NK-92 (cell line): ENCODE measurements around the gene BLOC1S2.
"Not testable (repeated sequence)": the region's sequence is repeated elsewhere in the genome, so short reads cannot be mapped to it uniquely, and the experiment has no call there.

Experiments
- DNase-seq: peaks from one replicate; lab custom pipeline; 2025; ENCODE audit not compliant: unreplicated experiment; lab: John Stamatoyannopoulos, UW

BLOC1S2 gene

GRCh38 chr10:100286051-100287033 lies at the start of gene BLOC1S2:
BLOC1S2 (minus strand) TSS chr10:100286680; CDS start chr10:100286659, 21 bp downstream.
- DNase-seq, result peak; percentile 10

GRCh38 chr10:100334762-100335161 lies 48.3 kb upstream of the BLOC1S2 start:
- DNase-seq, result no peak

DNA sequence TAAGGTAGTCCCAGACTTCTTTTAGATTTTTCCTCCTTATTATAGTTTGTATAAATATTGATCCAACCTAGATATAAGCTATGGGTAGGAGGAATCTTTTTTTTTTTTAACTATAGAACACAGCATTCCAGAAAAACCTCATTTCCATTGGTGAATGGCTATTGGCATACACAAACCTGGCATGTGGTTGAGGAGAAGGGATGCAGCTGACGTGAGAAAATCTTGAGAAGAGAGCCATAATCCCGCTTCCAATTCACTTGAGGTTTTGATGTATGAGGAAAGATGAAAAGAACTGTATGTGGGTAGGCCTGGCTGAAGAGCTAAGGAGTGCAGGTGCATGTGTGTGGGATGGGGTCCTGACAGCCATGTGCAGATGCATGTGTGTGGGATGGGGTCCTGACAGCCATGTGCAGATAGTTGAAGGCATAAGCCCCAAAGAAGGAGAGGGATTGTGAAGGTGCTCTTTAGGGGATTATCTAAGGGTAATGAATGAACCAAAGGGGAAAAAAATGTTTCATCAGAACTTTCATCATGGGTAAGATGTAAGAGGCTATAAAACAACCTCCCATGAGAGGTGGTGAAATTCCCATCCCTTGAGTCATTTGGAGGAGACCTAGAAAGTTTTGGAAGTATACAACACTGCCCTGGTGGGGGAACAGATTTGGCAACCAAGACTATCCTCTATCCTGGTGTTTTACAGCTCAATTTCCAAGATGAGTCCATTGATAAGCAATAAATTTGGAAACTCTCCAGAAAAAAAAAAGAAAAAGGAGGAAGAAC lies 47.4 kb upstream of the BLOC1S2 start:
- no peak for DNase-seq

DNA sequence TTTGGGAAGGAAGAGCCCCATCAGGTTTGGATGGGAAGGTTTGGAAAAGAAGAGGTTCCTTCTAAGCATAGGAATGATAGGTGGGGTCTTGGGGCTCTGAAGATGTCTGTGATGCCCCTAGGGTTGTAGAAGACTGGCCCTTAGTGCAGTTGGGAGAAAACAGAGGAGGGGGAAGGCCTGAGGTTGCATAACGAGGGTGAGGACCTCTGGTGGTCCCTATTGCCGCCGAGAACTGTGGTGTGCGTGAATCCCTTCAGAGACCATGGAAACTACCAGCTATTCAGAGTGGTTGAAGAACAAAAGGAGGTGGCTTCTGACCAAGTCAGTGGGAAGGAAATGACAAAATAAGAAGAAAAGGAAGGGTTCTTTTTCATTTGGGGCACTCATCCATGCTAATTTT lies 46.6 kb upstream of the BLOC1S2 start:
- no peak for DNase-seq

DNA sequence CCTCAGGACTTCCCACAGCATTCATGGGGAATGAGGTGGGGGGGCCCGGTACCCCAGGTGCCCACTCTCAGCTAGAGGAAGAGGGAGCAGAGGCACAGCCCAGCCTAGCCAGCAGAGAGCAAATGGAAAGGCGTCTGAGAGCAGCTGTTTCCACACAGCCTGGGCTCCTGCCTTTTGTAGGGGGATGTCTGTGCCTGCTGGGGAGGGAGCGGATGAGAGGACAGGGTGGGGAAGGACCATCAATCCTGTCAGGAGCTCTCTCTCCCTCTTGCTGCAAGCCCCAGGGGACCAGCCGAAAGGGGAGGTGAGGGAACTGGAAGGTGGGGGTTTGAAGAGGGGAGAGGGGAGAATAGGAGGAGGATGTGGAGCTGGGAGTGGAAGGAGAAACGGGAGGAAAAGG lies 43.6 kb upstream of the BLOC1S2 start, which contains the start of gene PKD2L1:
PKD2L1 (minus strand) TSS at position 150 of the 400 bp plus-strand sequence; CDS start at position 25, 125 bp downstream.
- DNase-seq, result no peak

- DNase-seq, result no peak
These were observed 41.7 kb upstream of the BLOC1S2 start for GRCh38 chr10:100328198-100328597.

- no peak for DNase-seq
These were observed 41.2 kb upstream of the BLOC1S2 start for GRCh38 chr10:100327718-100328009.

- no peak for DNase-seq
These were observed 40.7 kb upstream of the BLOC1S2 start for GRCh38 chr10:100327007-100327717.

GRCh38 chr10:100325158-100325557 lies 38.7 kb upstream of the BLOC1S2 start:
- no peak for DNase-seq

- DNase-seq, result no peak
These were observed 33.4 kb upstream of the BLOC1S2 start for GRCh38 chr10:100319707-100320402.

- DNase-seq, result no peak
These were observed 31.7 kb upstream of the BLOC1S2 start for GRCh38 chr10:100318207-100318606.

GRCh38 chr10:100315615-100316014 lies 29.1 kb upstream of the BLOC1S2 start:
- no peak for DNase-seq

GRCh38 chr10:100311298-100311697 lies 24.8 kb upstream of the BLOC1S2 start:
- no peak for DNase-seq

DNA sequence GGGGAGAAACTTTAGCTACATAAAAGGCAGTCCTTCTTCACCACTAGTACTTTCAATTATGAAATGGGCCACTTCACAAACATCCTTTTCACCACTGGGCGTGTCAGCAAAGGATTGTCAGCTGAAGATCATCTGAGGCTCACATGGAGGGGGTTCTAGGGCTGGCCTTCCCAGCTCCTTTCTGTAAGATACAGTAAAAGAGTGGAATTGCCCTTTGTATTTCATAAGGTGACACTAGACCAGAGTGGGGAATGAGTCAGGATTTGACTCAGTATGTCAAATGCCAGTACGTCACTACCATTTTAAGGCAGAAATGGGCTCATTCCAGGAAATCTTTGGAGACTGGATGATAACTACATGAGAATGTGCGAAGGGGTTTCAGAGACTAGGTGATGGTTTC lies 21.2 kb upstream of the BLOC1S2 start:
- DNase-seq, result no peak

DNA sequence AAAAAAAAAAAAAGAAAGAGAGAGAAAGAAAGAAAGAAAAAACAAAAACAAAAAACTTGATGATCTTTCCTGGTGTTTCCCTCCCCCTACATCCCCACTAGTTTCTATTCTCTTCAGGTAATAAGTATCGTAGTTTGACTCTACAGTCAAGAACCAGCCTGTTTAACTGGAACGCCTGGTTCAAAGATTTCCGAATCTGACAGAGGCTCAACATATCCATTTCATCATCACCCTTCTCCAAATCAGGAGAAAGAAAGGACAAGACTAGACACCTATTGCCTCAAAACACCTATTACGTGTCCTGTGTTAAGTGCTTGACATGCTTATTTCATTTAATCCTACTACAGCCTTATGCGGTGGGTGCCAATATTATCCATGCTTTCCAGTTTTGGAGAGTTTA lies 20.4 kb upstream of the BLOC1S2 start:
- DNase-seq, result no peak

- DNase-seq, result no peak
These were observed 17.9 kb upstream of the BLOC1S2 start for GRCh38 chr10:100304414-100304813.

- DNase-seq, result no peak
These were observed 17.3 kb upstream of the BLOC1S2 start for GRCh38 chr10:100303724-100304319.

DNA sequence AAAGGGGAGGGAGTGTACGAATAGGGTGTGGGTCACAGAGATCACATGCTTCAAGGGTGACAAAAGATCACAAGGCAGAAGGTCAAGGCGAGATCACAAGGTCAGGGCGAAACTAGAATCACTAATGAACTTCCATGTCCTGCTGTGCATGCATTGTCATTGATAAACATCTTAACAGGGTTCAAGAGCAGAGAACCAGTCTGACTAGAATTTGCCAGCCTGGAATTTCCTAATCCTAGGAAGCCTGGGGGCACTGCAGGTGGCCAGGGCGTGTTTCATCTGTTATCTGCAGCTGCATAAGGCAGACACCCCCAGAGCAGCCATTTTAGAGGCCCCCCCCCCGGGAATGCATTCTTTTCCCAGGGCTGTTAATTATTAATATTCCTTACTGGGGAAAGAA lies 14.6 kb upstream of the BLOC1S2 start:
- DNase-seq, result not testable (repeated sequence)

DNA sequence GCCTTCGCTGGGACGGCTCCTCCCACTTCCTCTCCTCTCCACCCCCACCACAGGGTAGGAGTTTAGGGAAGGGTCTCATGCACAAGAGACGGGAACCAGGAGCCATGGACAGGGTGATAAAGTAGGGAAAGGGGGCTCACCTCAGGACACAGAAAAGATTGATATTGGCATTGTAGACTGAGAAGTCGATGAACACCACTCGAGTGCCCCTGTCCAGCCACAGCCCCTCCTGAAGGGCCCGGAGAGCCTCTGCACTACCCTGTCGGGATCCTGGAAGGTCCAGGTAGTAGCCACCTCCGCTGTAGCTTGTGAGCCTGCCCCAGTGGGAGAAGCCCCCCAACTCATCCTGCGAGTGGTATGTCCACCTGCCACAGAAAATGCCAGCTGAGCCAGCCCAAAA lies 10.8 kb upstream of the BLOC1S2 start:
- no peak for DNase-seq

DNA sequence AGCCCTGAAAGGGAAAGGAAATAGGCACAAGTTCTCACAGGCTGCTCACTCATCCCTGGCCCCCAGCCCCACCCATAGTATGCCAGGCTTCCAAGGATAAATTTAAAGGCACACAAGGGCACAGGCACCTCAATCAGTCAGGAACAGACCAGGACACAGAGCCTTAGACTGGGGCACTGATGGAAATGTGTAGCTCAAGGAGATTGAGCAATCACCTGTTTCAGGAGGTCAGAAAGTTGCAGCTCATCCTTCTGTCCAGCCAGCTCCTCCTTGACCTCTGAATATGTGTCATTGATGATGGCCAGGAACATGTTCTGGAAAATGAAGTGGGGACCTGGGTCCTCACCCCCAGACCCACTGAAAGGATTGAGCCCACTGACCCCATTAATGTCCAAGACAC lies 6.6 kb upstream of the BLOC1S2 start:
- no peak for DNase-seq
